Calu3 (cell line): ENCODE measurements around the gene PSD4. TPM values are rescaled to one million over a fixed set of nuclear protein-coding genes. Genes with fewer than 3 reads are reported as not detected.

Source experiments
- BruUV-seq: library from RNA; stranded (reverse); fragments of 400-500 nt; replicated peaks from 2 replicates; lab custom pipeline; 2021; lab: Mats Ljungman, UMichigan
- CTCF ChIA-PET: fragments of 300-600 bp; sonication (Branson Sonifier 250); formaldehyde crosslinking; loops from one replicate; lab custom pipeline; 2022; ENCODE audit warnings: antibody characterized with exemption; lab: Charles Lee
- DNase-seq: peaks from one replicate; pipeline ENCODE4 v3.0.0; 2022
- H3K27ac Mint-ChIP-seq: one replicate; pipeline ENCODE4 v1.8.0; 2022; ENCODE audit warnings: mixed read lengths; ENCODE audit not compliant: unreplicated experiment
- H3K27me3 Mint-ChIP-seq: one replicate; pipeline ENCODE4 v1.8.0; 2022; ENCODE audit warnings: mixed read lengths; ENCODE audit not compliant: unreplicated experiment
- H3K36me3 Mint-ChIP-seq: one replicate; pipeline ENCODE4 v1.8.0; 2022; ENCODE audit warnings: mild to moderate bottlenecking, moderate library complexity, mixed read lengths; ENCODE audit not compliant: insufficient read depth, unreplicated experiment
- H3K4me1 Mint-ChIP-seq: one replicate; pipeline ENCODE4 v1.8.0; 2022; ENCODE audit warnings: mild to moderate bottlenecking, low read depth, mixed read lengths; ENCODE audit not compliant: unreplicated experiment
- H3K4me3 Mint-ChIP-seq: one replicate; pipeline ENCODE4 v1.8.0; 2022; ENCODE audit warnings: mild to moderate bottlenecking, low read depth, moderate library complexity, mixed read lengths; ENCODE audit not compliant: unreplicated experiment
- H3K9me3 Mint-ChIP-seq: one replicate; pipeline ENCODE4 v1.8.0; 2022; ENCODE audit warnings: low read depth, mixed read lengths; ENCODE audit not compliant: unreplicated experiment
- CTCF ChIP-seq: fragments of 200-600 bp; IDR thresholded peaks from one replicate; pipeline ENCODE4 v1.8.0; 2022; ENCODE audit warnings: antibody characterized with exemption; ENCODE audit not compliant: unreplicated experiment
- intact Hi-C: fragments of 100-400 bp; cut with micrococcal nuclease; formaldehyde crosslinking; loops from one replicate; pipeline ENCODE4 v1.10.0; 2022; ENCODE audit not compliant: unreplicated experiment
- total RNA-seq: library from RNA; stranded (reverse); gene quantifications from 2 replicates; pipeline ENCODE4 v1.2.3, GENCODE V29; 2022

Gene PSD4
- total RNA-seq, 1 experiment from 2014 or later = 58.7 TPM

DNA sequence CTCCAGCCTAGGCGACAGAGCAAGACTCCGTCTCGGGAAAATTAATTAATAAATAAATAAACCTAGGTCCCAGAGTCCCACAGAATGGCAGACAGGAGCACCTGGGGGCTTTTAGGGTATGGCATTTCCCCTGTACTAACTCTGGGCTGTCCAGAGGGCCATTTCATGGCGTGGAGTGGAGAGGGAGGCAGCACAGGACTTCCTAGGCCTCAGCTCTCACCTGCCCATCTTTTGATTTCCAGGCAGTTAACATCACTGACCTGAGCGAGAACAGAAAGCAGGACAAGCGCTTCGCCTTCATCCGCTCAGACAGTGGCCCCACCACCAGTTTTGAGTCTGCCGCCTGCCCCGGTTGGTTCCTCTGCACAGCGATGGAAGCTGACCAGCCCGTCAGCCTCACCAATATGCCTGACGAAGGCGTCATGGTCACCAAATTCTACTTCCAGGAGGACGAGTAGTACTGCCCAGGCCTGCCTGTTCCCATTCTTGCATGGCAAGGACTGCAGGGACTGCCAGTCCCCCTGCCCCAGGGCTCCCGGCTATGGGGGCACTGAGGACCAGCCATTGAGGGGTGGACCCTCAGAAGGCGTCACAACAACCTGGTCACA lies 41.3 kb upstream of the PSD4 start:
- no peak for DNase-seq
- Mint-ChIP-seq H3K9me3 (no peaks in the 10 kb centered on the region), H3K27me3 (no peaks in the 10 kb centered on the region), H3K27ac (no peak overlapping the region), H3K4me1 (peaks cover 9% of the 10 kb centered on the region), H3K4me3 (no peak overlapping the region), H3K36me3 (peaks cover 10% of the 10 kb centered on the region)
- intact Hi-C loops = no loop called here
- BruUV-seq = no TSS peak
- CTCF ChIA-PET = no interaction called here
- TF ChIP-seq CTCF = no peak

GRCh38 chr2:113133704-113134598 lies 39.8 kb upstream of the PSD4 start:
- Mint-ChIP-seq H3K36me3 (peaks cover 10% of the 10 kb centered on the region), H3K9me3 (no peaks in the 10 kb centered on the region), H3K27ac (no peak overlapping the region), H3K27me3 (no peaks in the 10 kb centered on the region), H3K4me1 (peaks cover 19% of the 10 kb centered on the region), H3K4me3 (no peak overlapping the region)
- BruUV-seq = no TSS peak
- CTCF ChIA-PET = interaction anchor here (0.7 to 1.4 kb wide), 2 partner anchors 54 to 65 kb away, joined by 3 to 6 read pairs; no protein-coding TSS in a partner anchor
- DNase-seq = no peak
- intact Hi-C loops = no loop called here
- TF ChIP-seq CTCF = no peak

- Mint-ChIP-seq H3K9me3 (no peaks in the 10 kb centered on the region), H3K27ac (no peak overlapping the region), H3K36me3 (peaks cover 10% of the 10 kb centered on the region), H3K4me3 (no peak overlapping the region), H3K4me1 (peaks cover 20% of the 10 kb centered on the region), H3K27me3 (no peaks in the 10 kb centered on the region)
- DNase-seq = no peak
- no peak for TF ChIP-seq CTCF
- BruUV-seq = no TSS peak
- CTCF ChIA-PET = no interaction called here
- intact Hi-C loops = loop anchor here (5.0 kb wide), 1 partner anchor 52 kb away; no protein-coding TSS in a partner anchor
Observed at GRCh38 chr2:113134717-113135116, 39.1 kb upstream of the PSD4 start.

DNA sequence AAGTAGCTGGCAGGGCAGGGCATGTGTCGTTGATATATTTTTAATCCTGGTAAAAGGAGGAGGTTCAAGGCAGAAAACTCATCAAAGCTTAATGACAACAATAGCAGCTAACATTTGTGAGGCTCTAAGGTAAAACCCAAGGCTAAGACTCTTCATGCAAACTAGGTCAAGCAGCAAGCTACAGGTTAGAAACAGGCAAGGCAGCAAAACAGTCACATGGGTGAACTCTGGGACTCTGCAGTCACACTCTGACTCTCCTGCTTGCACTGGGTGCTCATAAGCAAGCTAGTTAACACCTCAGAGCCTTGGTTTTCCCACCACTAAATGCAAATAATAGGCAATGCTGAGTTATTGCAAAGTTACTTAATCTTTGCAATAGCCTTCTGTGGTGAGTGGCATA lies 38.5 kb upstream of the PSD4 start:
- peaks cover 10% of the 10 kb centered on the region for H3K36me3 Mint-ChIP-seq

More for the DNA sequence above, 38.5 kb upstream of the PSD4 start:
- CTCF ChIA-PET = interaction anchor here (3.4 kb wide), 1 partner anchor 255 kb away, joined by 19 read pairs; no protein-coding TSS in a partner anchor
- intact Hi-C loops = loop anchor here (5.0 kb wide), 1 partner anchor 53 kb away; no protein-coding TSS in a partner anchor
- H3K27me3 Mint-ChIP-seq = no peaks in the 10 kb centered on the region
- DNase-seq = no peak
- no peak overlapping the region for H3K27ac Mint-ChIP-seq
- no peak for TF ChIP-seq CTCF
- peaks cover 20% of the 10 kb centered on the region for H3K4me1 Mint-ChIP-seq
- BruUV-seq = no TSS peak
- no peak overlapping the region for H3K4me3 Mint-ChIP-seq
- H3K9me3 Mint-ChIP-seq = no peaks in the 10 kb centered on the region
